SK-N-MC (cell line): ENCODE measurements around the gene HES7.

Experiments
- EZH2 ChIP-seq: fragments of 200-600 bp; sonication (generic); IDR thresholded peaks from one replicate; pipeline ENCODE4 v1.6.1; 2017; ENCODE audit warnings: antibody characterized with exemption
- FOXP2 ChIP-seq: optimal IDR thresholded peaks from 2 replicates; pipeline ENCODE3; 2011; ENCODE audit warnings: mild to moderate bottlenecking, moderate library complexity; ENCODE audit not compliant: insufficient read depth; ENCODE audit errors: extremely low read length, control extremely low read depth
- POLR2AphosphoS5 ChIP-seq: IDR thresholded peaks from 2 replicates; pipeline ENCODE4 v1.6.1; 2012; ENCODE audit warnings: mild to moderate bottlenecking, low read depth, low read length, borderline replicate concordance

GRCh38 chr17:8082292-8082691, 41.6 kb downstream of the HES7 start:
- no peak for TF ChIP-seq POLR2AphosphoS5
- TF ChIP-seq EZH2: no peak
- no peak for TF ChIP-seq FOXP2
